GM19452 (cell line): ENCODE measurements around the gene PPP1R12A.
"Not testable (repeated sequence)": the region's sequence is repeated elsewhere in the genome, so short reads cannot be mapped to it uniquely, and the experiment has no call there.

ENCODE experiments used
- ATAC-seq: cut with Tn5 transposase; IDR thresholded peaks from one replicate; pipeline ENCODE4 v1.9.1; 2021; ENCODE audit not compliant: unreplicated experiment

Gene PPP1R12A

DNA sequence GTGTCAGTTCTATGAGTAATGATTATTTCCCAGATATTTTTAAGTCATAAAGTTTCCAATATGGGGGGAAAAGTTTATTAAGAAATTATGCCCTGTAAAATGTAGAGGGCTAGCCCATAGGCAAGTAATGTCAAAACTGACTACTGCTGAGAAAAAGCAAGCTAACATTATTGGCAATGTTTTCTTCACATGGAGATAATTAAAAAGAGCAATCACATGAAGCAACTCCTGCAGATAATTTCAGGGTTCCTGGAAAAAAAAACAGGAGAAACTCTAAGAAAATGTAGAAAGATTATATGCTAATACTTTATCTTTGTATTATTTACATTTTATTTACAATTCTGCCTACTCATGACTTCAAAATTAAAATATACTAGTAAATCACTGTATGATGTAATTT is 39.8 kb downstream of the PPP1R12A start:
- ATAC-seq, result no peak

DNA sequence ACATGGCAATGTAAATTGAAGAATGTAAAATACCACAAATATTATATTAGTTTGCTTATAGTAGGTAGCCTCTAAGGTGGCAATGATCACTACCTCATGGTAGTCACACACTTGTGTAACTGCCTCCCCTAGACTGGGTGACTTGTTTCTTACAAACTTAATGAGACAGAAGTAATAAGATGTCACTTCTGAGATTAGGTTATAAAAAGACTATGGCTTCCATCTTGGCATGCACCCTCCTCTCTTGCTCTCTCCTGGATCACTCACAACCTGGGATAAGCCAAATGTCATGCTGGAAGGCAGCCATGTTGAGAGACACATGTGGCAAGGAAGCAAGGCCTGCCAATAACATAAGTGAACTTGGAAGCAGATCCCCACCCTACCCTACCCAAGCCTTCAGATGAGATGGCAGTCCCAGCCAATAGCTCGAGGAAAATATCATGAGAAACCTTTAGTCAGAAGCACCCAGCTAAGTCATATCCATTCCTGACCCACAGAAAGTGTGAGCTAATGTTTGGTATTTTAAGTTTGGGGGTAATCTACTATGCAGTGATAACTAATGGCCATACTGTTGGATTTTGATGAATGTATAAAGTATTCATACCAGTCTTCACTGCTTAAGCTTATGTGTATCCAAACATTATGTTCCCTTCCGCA is 43.3 kb downstream of the PPP1R12A start:
- no peak for ATAC-seq

DNA sequence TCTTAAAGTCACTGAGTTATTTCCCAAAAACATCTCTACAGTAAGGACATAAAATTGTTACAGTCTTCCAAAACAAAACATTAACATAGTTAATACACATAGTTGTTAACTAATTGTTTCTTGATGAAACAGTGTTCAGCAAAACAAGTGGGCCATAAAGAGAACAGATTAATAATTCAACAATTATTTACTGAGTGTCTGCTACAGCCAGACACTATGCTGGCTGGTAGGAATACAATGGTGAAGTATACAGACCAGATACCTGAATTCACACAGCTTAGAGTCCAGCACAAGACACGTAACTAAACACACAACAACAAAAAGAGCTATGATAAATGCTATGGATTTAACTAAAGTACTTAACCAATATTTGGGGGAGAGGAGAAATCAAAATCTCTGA is 47.0 kb downstream of the PPP1R12A start:
- no peak for ATAC-seq

DNA sequence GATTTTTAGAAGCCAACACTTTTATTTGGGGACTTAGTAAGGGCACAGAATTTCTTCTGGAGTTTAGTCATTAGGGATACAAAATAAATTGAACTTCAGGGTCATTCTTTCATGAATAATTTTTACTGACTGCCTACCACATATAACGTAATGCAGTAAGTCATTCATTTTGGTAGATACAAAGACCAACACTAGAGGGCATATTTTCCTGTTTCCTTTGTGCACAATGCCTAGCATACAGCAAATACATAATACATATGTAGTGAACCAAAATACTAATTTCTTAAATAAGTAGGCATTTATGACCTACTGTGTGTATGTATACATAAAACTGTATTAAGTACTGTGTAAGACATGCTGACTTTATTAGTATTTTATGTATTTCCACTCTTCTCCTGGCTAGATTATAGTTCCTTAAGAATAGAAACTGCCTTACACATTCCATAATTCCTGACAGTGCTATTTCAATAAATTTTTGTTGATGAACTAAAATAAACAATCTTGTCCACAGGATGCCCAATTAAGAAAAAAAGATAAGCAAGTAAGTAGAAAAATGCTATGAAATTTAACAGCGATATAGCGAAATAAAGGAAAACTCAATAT is 47.9 kb downstream of the PPP1R12A start:
- peak; percentile 76 for ATAC-seq

DNA sequence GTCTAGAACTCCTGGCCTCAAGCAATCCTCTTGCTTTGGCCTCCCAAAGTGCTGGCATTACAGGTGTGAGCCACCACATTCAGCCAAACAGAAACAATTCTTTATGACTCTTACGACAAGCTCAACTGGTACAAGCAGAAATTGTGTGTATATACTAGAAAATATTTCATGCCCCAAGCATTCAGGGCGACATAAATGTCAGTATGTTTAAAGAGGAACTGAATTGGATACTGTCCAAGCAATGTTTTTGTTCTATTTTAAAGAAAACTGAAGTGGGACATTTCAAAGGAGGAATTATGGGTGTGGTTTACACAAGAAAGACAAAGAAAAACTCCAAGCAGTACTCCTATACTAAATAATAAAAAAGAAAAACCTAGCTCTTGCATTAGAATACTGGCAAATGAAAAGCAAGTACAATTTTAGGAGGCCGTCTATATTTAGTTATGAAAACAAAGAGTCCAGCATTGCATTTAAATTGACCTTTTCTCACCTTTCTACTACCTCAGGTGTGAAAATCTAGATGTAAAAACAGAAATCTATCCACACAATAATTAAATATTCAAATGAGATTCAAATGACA is 48.9 kb downstream of the PPP1R12A start:
- ATAC-seq, result no peak

DNA sequence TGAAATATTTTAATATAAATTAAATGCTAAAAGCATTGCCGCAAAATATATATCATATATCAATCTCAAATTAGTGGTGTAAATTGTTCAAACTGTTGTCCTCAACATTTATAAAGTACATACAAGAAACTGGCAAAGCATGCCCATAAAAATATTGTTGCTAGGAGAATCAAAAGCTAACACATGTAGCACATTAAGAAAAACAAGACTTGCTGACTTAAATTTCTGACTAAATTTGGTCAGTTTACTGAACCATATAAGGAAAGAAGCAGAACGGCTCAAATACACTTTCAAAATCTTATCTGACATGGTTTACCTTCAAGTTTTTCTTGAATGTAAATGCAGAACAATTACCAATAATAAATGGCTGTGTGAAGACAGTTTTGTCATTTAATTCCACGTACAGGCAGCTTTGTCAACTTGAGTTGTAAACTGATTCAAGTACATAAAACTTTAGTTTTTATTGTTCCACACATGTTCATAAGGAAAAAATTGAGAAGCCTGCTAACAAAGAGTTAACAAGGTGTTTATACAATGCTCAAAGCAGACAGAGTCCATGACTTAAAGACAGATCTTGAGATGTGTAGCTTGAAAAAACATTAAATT is 50.4 kb downstream of the PPP1R12A start:
- no peak for ATAC-seq

DNA sequence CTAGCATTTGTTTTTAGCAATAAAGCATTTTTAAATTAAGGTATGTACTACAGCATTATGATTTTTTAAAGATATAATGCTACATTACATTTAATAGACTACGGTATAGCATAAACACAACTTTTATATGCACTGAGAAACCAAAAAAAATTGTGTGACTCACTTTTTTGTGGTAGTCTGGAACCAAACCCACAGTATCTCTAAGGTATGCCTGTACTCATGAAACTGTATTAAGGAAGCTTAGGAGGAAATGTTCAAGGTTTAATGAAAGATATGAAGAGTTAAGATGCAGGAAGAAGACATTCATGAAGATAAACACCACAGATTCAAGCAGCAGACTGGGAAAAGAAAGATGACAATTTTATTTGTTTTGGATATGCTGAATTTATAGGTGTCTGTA is 51.7 kb downstream of the PPP1R12A start:
- ATAC-seq, result no peak

DNA sequence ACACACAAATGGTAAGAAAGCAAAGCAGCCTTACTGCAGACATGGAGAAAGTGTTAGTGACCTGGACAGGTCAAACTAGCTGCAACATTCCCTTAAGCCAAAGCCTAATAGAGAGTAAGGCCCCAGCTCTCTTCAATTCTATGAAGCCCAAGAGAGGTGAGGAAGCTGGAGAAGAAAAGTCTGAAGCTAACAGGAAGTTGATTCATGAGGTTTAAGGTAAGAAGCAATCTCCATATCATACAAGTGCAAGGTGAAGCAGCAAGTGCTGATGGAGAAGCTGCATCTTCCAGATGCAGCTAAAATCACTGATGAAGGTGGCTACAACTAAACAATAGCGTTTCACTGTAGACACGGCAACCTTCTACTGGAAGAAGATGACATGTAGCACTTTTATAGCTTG is 53.5 kb downstream of the PPP1R12A start:
- no peak for ATAC-seq

DNA sequence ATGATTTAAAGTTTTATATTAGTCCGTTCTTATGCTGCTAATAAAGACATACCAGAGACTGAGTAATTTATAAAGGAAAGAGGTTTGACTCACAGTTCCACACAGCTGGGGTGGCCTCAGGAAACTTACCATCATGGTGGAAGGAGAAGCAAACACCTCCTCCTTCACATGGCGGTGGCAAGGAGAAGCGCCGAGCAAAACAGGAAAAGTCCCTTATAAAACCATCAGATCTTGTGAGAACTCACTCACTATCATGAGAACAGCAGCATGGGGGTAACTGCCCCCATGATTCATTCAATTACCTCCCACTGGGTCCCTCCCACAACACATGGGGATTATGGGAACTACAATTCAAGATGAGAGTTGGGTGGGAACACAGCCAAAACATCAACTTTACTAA is 56.4 kb downstream of the PPP1R12A start:
- not testable (repeated sequence) for ATAC-seq

DNA sequence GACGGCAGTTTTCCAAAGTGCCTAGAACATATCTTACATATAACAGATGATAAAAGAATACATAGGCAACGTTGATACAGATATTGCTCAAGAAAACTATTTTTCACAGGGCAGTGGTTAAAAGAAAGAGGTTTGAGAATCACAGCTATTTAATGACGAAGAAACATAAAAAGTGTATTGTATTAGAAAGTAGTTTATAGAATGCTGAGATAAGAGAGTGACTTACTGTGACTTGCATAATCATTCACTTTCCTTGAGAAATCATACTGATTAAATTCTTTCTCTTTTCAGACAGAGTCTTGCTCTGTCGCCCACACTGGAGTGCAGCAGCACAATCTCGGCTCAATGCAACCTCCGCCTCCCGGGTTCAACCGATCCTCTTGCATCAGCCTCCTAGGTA is 57.7 kb downstream of the PPP1R12A start:
- ATAC-seq, result no peak

DNA sequence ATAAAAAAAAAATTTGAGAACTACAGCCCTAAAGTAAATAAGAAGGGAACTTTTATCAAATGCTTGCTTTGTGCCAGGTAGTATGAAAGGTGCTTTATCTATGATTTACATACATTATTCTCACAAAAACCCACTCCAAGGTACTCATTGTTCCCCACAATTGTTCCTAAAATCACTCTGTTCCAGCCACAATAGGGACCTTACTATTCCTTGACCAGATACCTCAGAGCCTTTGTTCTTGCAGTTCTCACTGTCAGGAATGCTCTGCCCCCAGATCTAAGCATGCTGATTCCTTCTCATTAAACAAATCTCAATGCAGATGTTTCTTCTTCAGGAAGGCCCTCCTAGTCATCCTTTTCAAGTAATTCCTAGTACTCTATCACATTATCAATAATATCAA is 60.2 kb downstream of the PPP1R12A start:
- ATAC-seq, result no peak

DNA sequence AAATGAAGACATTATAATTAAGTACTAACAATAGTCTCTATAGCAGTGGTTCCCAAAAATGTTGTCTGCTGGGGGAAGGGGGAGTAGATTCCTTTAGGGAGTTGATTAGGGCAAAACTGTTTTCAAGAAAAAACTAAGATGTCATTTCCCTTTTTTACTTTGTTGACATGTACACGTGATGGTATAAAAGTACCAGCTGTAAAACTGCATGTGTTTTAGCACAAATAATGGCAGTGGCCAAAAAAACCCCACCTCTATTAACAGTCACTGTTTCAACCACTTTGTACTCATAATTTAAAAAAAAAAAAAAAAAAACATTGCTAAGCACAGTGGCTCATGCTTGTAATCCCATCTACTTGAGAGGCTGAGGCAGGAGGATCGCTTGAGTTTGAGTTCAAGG is 61.7 kb downstream of the PPP1R12A start:
- peak; percentile 64 for ATAC-seq

DNA sequence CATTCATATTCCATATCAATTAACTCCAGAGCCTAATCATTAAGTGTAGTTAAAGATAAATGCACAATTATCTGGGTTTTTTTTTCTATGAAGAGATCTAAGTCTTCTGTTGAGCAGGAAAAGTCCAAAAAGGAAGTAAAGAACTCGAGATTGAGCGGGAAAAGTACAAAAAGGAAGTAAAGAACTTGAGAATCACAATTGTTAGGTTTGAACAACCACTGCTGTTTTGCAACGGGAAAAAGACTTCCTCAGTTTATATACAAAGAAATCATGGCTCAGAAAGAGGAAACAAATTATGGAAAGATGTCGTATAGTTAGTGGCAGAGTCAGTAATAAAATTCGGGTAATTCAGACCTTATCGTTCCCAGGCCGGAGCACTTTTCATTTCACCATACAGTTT is 63.3 kb downstream of the PPP1R12A start:
- no peak for ATAC-seq

DNA sequence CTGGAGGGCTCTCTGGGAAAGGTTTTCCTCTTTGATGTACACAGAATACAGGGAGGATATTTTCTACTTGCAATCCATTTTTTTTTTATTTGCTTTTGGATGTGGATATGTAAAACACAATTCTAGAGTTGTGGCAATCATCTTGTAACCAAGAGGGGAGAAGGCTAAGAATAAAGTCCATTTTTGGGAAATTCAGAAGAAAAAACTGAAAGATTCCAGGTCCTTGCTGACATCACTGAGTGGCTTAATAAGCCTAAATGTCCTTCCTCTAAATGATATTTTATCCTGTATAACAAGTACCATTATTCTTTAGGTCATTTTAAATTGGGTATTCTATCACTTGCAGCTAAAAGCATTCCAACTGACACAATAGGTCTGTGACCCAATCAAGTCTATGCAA is 64.0 kb downstream of the PPP1R12A start:
- ATAC-seq, result no peak

DNA sequence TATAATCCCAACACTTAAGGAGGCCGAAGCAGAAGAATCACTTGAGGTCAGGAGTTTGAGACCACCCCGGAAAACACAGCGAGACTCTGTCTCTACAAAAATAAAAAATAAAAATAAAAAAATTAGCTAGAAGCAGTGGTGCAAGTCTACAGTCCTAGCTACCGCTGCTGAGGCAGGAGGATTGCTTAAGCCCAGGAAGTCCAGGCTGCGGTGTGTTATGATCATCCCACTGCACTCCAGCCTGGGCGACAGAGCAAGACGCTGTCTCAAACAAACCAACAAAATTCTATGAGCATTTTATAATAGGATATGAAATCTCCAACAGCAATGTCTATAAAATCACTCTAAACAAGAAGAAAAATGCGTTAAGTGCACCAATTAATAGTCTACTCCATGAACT is 75.3 kb downstream of the PPP1R12A start:
- no peak for ATAC-seq

DNA sequence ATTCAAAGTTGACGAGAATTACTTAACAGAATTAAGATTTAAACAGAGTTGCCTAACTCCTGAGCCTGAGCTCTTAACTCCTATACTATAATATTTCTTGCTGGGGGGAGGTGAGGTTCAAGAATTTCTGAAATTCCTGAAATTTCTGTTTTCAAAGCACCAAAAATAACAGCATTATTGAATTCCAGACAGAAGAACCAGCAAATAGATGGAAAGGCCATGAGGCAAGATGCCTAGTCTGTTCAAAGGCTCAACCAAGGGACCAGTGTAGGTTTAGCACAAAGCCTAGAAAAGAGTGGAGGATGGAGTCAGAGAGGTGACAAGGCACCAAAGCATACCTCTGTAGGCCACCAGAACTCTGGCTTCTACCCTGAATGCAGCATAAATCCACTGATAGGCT is 76.4 kb downstream of the PPP1R12A start:
- no peak for ATAC-seq

DNA sequence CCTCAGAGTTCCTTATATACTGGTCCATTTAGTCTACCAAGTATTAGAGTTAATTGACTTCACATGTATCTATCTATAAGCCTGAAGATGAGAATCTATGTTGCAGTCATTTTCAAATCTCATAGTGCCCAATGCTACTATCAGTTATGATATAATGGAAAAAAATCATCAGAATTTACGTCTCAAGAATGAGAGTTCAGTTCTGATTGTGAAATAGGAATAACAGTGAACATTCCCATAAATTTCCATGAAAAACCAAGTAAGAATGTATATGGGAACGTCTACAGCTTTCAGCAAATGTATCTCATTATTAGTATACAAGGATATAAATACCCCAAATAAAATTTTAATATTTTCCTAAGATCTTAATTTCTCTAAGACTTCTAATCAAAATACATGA is 77.2 kb downstream of the PPP1R12A start:
- no peak for ATAC-seq

DNA sequence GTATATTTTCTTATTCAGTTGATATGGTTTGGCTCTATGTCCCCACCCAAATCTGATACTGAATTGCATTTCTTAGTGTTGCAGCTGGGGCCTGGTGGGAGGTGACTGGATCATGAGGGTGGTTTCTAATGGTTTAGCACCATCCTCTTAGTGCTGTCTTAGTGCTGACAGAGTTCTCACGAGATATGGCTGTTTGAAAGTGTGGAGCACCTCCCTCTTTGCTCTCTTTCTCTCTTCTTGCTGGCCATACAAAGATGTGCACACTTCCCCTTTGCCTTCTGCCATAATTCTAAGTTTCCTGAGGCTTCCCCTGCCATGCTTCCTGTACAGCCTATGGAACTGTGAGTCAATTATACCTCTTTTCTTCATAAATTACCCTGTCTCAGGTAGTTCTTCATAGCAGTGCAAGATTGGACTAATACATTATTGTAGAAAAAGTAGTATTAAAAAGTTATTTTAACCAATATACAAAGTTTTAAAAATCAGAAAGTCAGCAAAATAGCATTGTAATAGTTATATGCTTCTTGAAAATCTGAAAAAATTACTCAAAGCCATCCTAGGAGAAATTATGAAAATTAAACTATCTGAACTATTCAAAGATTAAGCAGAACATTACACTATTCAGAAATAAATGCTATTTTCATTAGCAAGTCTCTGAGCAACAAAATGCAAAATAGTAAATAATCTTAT is 84.1 kb downstream of the PPP1R12A start:
- no peak for ATAC-seq

DNA sequence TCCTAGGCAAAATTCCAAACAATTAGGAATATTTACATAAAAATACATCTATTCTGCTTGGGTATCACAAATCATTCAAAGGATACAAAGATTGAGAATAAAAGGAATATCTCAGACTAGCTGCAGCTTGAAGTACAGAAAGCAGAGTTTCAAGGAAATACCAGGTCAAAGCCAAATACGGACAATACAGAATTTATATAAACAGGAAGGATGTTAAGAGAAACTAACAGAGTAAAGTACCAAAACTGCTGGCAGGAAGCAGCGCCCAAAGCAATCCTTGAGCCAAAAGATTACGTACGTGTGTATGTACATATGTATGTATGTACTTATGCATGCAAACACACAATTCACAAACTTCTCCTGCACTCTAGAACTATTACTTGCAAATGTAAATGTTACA is 86.6 kb downstream of the PPP1R12A start:
- ATAC-seq, result no peak

DNA sequence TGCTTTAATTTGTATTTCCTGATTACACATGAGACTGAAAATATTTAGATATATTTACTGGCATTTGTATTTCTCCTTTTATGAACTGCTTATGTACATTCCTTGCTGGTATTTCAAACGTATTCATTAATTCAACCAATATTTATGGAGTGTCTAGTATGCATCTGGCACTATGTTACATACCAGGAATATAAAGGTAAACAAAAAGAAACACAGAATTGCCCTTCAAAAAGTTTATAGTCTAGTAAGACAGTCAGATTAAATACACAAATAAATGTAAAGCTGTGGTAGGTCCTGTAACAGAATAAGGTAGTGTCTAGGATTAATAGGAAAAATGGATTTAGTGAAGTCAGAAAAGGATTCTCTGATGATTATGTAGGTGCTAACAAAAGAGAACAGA is 87.5 kb downstream of the PPP1R12A start:
- ATAC-seq, result no peak

DNA sequence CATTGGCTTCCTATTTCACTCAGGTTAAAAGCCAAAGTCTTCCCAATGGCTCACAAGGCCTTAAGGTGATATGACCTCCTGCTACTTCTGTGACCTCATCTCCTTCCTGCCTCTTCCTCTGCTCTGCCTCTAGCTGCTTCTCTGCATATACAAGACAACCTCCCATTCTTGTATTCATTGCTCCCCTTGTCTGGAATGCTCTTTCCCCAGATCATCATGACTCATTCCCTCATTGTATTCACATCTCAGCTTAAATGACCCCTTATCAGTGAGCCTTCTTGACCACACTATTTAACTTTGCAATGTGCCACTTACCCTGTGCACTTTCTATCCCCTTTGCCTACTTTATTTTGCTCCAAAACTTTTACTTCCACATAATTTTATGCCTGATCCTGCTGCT is 90.2 kb downstream of the PPP1R12A start:
- ATAC-seq, result no peak

DNA sequence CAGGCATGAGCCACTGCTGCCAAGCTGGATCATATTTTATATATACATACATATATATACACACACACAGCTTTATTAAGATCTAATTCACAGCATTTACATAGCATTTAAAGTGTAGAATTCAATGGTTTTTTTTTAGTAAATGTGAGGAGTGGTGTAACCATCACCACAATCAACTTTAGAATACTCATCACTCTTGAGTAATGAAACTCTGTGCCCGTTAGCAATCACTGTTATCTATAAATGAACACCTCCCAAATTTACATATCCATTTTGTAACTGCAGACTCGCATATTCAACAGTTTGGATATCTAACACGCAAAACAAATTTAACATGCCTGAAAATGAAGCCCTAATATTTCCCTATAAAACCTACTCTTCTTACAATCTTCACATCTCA is 90.9 kb downstream of the PPP1R12A start:
- no peak for ATAC-seq
